MM.1S (cell line): Measurements from ENCODE around the gene SLC23A1.

Source experiments
- DNase-seq: peaks from one replicate; pipeline ENCODE4 v3.0.0-alpha.2; 2015
- H2AFZ ChIP-seq: fragments of 300-600 bp; sonication (generic); 2 replicates; pipeline ENCODE4 v1.6.0; 2016; ENCODE audit warnings: antibody characterized with exemption, low read length
- H3F3A ChIP-seq: fragments of 300-600 bp; sonication (generic); 2 replicates; pipeline ENCODE4 v1.6.1; 2016; ENCODE audit warnings: mild to moderate bottlenecking, antibody characterized with exemption, low read length, moderate library complexity, mixed read lengths; ENCODE audit not compliant: insufficient read depth
- H3K27ac ChIP-seq: fragments of 300-600 bp; sonication (generic); 2 replicates; pipeline ENCODE4 v1.5.1; 2016; ENCODE audit warnings: mild to moderate bottlenecking, low read length
- H3K27me3 ChIP-seq: fragments of 300-600 bp; sonication (generic); replicated peaks from 2 replicates; pipeline ENCODE4 v1.6.0; 2016; ENCODE audit warnings: low read length; ENCODE audit not compliant: insufficient read depth
- H3K36me3 ChIP-seq: fragments of 300-600 bp; sonication (generic); replicated peaks from 2 replicates; pipeline ENCODE4 v1.6.1; 2016; ENCODE audit warnings: mild to moderate bottlenecking, low read length, mixed read lengths; ENCODE audit not compliant: insufficient read depth
- H3K4me1 ChIP-seq: fragments of 300-600 bp; sonication (generic); 2 replicates; pipeline ENCODE4 v1.6.1; 2016; ENCODE audit warnings: low read length, mixed read lengths
- H3K4me2 ChIP-seq: fragments of 300-600 bp; sonication (generic); 2 replicates; pipeline ENCODE4 v1.6.0; 2016; ENCODE audit warnings: low read depth, low read length
- H3K4me3 ChIP-seq: fragments of 300-600 bp; sonication (generic); 2 replicates; pipeline ENCODE4 v1.5.1; 2016; ENCODE audit warnings: low read length, mixed read lengths
- H3K79me2 ChIP-seq: fragments of 300-600 bp; sonication (generic); 2 replicates; pipeline ENCODE4 v1.6.1; 2016; ENCODE audit warnings: mixed run types, low read length, mixed read lengths
- H3K9ac ChIP-seq: fragments of 300-600 bp; sonication (generic); 2 replicates; pipeline ENCODE4 v1.6.1; 2016; ENCODE audit warnings: low read length, mixed read lengths
- H3K9me2 ChIP-seq: fragments of 300-600 bp; sonication (generic); replicated peaks from 2 replicates; pipeline ENCODE4 v1.6.1; 2016; ENCODE audit warnings: mild to moderate bottlenecking, low read length, mixed read lengths; ENCODE audit not compliant: insufficient read depth
- H3K9me3 ChIP-seq: fragments of 300-600 bp; sonication (generic); replicated peaks from 2 replicates; pipeline ENCODE4 v1.6.1; 2016; ENCODE audit warnings: mild to moderate bottlenecking, low read length, mixed read lengths; ENCODE audit not compliant: insufficient read depth
- H4K20me1 ChIP-seq: fragments of 300-600 bp; sonication (generic); 2 replicates; pipeline ENCODE4 v1.6.1; 2016; ENCODE audit warnings: mild to moderate bottlenecking, low read length, moderate library complexity, mixed read lengths; ENCODE audit not compliant: insufficient read depth
- EZH2 ChIP-seq: fragments of 300-600 bp; sonication (generic); optimal IDR thresholded peaks from 2 replicates; pipeline ENCODE3; 2017; ENCODE audit warnings: low read depth, mild to moderate bottlenecking, antibody characterized with exemption, low read length, mixed read lengths
- EZH2phosphoT487 ChIP-seq: fragments of 300-600 bp; sonication (generic); IDR thresholded peaks from 2 replicates; pipeline ENCODE4 v1.6.1; 2018; ENCODE audit warnings: antibody characterized with exemption, low read length
- TF ChIP-seq, protein P1 (sequence below): fragments of 300-600 bp; sonication (generic); IDR thresholded peaks from 2 replicates; pipeline ENCODE4 v1.5.1; 2016; ENCODE audit warnings: antibody characterized with exemption, low read length, mixed read lengths

Gene SLC23A1

DNA sequence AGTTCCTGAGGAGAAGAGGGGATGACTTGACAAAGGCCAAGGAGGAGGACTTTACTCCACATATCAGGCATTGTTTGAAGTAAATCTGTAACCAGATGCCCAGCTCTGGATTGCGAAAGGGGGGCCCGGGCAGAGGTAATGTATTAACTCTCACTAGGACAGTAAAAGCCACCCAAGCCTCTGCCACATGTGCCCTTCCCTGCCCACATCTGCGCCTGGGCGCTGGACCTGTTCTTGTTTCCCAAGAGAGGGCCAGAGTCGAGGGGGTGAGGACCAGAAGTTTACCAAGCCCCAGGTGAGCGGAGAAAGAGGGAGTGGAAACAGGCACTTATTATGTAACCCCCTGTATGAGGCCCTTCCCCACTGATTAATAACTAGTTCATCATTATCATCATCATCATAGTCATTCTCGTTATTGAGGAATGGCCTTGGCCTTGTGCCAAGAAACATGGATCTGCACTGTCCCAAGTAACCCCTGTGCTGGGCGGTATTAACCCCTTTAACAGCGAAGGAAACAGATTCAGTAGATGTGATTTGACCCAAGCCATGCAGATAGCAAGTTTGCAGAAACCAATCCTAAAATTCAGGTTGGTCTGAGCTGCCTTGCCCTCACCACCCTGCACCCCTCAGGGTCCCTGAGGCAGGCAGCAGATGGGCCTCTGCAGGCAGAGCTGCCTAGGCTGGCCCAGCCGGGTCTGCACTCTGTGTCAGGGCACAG lies at the start of gene SLC23A1:
TSS of gene SLC23A1 (minus strand) at position 23 of the 718 bp plus-strand sequence. CDS start 44 bp downstream, outside the sequence.
- TF ChIP-seq, protein P1, sequence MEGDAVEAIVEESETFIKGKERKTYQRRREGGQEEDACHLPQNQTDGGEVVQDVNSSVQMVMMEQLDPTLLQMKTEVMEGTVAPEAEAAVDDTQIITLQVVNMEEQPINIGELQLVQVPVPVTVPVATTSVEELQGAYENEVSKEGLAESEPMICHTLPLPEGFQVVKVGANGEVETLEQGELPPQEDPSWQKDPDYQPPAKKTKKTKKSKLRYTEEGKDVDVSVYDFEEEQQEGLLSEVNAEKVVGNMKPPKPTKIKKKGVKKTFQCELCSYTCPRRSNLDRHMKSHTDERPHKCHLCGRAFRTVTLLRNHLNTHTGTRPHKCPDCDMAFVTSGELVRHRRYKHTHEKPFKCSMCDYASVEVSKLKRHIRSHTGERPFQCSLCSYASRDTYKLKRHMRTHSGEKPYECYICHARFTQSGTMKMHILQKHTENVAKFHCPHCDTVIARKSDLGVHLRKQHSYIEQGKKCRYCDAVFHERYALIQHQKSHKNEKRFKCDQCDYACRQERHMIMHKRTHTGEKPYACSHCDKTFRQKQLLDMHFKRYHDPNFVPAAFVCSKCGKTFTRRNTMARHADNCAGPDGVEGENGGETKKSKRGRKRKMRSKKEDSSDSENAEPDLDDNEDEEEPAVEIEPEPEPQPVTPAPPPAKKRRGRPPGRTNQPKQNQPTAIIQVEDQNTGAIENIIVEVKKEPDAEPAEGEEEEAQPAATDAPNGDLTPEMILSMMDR, result no peak
- TF ChIP-seq EZH2 (no peak), EZH2phosphoT487 (no peak)
- no peak within 1 kb of the TSS for H3K9ac ChIP-seq
- H3K9me2 ChIP-seq, result no peaks in the 10 kb centered on the region
- no peaks in the 10 kb centered on the region for H3K9me3 ChIP-seq
- H3K4me3 ChIP-seq, result no peak within 1 kb of the TSS
- no peaks in the 10 kb centered on the region for H3K27me3 ChIP-seq
- DNase-seq, result no peak
- peaks cover 38% of the 10 kb centered on the region for H3K4me1 ChIP-seq
- peak within 1 kb of the TSS; percentile 98; the same call in 1 of the 2 replicates for H3K27ac ChIP-seq
- no peak within 1 kb of the TSS for H2AFZ ChIP-seq
- no peaks in the 10 kb centered on the region for H4K20me1 ChIP-seq
- peaks cover 18% of the 10 kb centered on the region for H3K79me2 ChIP-seq
- H3F3A ChIP-seq, result peaks cover 57% of the 10 kb centered on the region
- H3K36me3 ChIP-seq, result no peaks in the 10 kb centered on the region
- no peak within 1 kb of the TSS for H3K4me2 ChIP-seq

DNA sequence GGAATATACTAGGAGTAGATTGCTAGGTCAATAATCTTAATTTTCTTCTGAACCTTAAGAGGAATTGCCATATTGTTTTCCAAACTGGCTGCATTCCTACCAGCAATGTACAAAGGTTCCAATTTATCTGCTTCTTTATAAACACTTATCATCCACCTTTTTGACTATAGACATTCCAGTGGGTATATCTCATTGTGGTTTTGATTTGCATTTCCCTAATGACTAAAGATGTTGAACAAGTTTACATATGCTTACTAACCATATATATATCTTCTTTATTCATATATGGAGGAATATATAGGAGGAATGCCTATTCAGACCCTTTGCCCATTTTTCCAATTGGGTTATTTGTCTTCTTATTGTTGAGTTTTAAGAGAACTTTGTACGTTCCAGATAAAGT lies 48.6 kb upstream of the SLC23A1 start:
- H3K4me2 ChIP-seq, result no peak overlapping the region
- H3F3A ChIP-seq, result no peaks in the 10 kb centered on the region
- no peaks in the 10 kb centered on the region for H3K9me3 ChIP-seq
- H3K79me2 ChIP-seq, result no peaks in the 10 kb centered on the region
- no peak for TF ChIP-seq EZH2phosphoT487
- no peak for TF ChIP-seq EZH2
- TF ChIP-seq, protein P1, result no peak
- no peaks in the 10 kb centered on the region for H3K36me3 ChIP-seq
- no peaks in the 10 kb centered on the region for H4K20me1 ChIP-seq
- no peaks in the 10 kb centered on the region for H3K27me3 ChIP-seq
- H3K4me3 ChIP-seq, result no peak overlapping the region
- H2AFZ ChIP-seq, result no peak overlapping the region
- H3K9me2 ChIP-seq, result no peaks in the 10 kb centered on the region
- H3K4me1 ChIP-seq, result no peaks in the 10 kb centered on the region
- no peak overlapping the region for H3K27ac ChIP-seq
- H3K9ac ChIP-seq, result no peak overlapping the region
- DNase-seq, result no peak

DNA sequence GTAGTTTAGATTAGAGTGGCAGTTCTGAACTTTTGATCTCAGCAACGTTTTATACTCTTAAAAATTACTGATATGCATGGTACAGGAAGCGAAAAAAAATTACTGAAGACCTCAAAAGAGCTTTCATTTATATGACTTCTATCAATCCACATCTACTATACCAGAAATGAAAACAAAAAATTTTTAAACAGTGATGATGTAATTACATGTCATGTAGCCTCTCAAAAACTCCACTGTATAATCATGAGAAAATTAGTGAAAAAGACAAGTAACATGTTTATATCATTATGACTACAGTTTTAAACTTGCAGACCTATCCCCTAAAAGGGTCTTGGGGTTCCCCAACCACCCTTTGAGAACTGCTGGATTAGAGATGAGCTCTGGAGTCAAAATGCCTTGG lies 46.9 kb upstream of the SLC23A1 start:
- Histone ChIP-seq H3K4me1 (no peaks in the 10 kb centered on the region), H3K9me2 (no peaks in the 10 kb centered on the region), H3F3A (no peaks in the 10 kb centered on the region), H2AFZ (no peak overlapping the region), H3K27ac (no peak overlapping the region), H4K20me1 (no peaks in the 10 kb centered on the region), H3K79me2 (no peaks in the 10 kb centered on the region), H3K4me3 (no peak overlapping the region), H3K27me3 (no peaks in the 10 kb centered on the region), H3K4me2 (no peak overlapping the region), H3K36me3 (no peaks in the 10 kb centered on the region), H3K9me3 (no peaks in the 10 kb centered on the region), H3K9ac (no peak overlapping the region)
- TF ChIP-seq EZH2phosphoT487 (no peak), EZH2 (no peak)
- TF ChIP-seq, protein P1, result no peak
- DNase-seq, result no peak
